ENCODE results near the gene KCNE4. TPM values are rescaled to one million over a fixed set of nuclear protein-coding genes. Genes with fewer than 3 reads are reported as not detected.

Gene KCNE4
- total RNA-seq, 4 donors from 2014 or later: 8.2 to 12.2 (median 8.7) TPM

DNA sequence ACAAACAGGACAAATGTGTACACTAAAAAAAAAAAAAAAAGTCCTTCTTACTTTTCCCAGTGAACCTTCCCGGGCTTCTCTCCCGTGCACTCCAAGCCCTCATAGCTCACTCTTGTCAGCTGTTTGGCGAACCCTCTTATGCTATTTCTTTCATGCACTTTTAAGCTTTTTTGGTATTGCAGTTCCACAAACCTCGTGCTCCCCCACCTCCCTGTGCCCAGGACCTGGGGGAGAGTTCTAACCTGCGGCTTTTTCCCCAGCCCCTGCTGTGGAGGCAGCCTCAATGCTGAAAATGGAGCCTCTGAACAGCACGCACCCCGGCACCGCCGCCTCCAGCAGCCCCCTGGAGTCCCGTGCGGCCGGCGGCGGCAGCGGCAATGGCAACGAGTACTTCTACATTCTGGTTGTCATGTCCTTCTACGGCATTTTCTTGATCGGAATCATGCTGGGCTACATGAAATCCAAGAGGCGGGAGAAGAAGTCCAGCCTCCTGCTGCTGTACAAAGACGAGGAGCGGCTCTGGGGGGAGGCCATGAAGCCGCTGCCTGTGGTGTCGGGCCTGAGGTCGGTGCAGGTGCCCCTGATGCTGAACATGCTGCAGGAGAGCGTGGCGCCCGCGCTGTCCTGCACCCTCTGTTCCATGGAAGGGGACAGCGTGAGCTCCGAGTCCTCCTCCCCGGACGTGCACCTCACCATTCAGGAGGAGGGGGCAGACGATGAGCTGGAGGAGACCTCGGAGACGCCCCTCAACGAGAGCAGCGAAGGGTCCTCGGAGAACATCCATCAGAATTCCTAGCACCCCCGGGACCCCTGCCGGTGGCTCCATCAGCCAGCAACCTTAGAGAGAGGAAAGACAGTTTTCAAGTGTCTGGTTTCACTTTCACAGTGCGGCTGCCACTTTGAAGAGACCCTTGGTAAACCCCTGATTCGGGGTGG, 826 bp downstream of the KCNE4 start:
- WGBS, 2 donors: 49 to 58% methylated on average over 34 to 41 of the region's 42 CpGs
- H3K4me1 ChIP-seq: peaks cover 0 to 61% (median 17%) of the 10 kb centered on the region in 4 donors
- TF ChIP-seq EP300 (IDR thresholded peaks at IDR 0.05) (no peak), POLR2A (IDR thresholded peaks at IDR 0.05) (no peak)
- TF ChIP-seq, protein P1, sequence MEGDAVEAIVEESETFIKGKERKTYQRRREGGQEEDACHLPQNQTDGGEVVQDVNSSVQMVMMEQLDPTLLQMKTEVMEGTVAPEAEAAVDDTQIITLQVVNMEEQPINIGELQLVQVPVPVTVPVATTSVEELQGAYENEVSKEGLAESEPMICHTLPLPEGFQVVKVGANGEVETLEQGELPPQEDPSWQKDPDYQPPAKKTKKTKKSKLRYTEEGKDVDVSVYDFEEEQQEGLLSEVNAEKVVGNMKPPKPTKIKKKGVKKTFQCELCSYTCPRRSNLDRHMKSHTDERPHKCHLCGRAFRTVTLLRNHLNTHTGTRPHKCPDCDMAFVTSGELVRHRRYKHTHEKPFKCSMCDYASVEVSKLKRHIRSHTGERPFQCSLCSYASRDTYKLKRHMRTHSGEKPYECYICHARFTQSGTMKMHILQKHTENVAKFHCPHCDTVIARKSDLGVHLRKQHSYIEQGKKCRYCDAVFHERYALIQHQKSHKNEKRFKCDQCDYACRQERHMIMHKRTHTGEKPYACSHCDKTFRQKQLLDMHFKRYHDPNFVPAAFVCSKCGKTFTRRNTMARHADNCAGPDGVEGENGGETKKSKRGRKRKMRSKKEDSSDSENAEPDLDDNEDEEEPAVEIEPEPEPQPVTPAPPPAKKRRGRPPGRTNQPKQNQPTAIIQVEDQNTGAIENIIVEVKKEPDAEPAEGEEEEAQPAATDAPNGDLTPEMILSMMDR (IDR thresholded peaks at IDR 0.05): no peak
- peak overlapping the region; percentile 28 to 54 (median 40) for H3K4me3 ChIP-seq
- no peaks in the 10 kb centered on the region for H3K27me3 ChIP-seq
- peak overlapping the region; percentile 67 to 92 (median 76) for H3K27ac ChIP-seq
- H3K9me3 ChIP-seq: no peaks in the 10 kb centered on the region
- DNase-seq (ENCODE audit: low spot score in 2 of 2): no peak
- H3K36me3 ChIP-seq: no peaks in the 10 kb centered on the region

GRCh38 chr2:223053484-223054192, 1.6 kb downstream of the KCNE4 start:
- Histone ChIP-seq H3K27me3 (no peaks in the 10 kb centered on the region), H3K36me3 (no peaks in the 10 kb centered on the region), H3K9me3 (no peaks in the 10 kb centered on the region), H3K4me1 (peaks cover 0 to 64% (median 17%) of the 10 kb centered on the region in 4 donors), H3K4me3 (peak overlapping the region; percentile 28 to 54 (median 40)), H3K27ac (peak overlapping the region; percentile 67 to 92 (median 76))
- TF ChIP-seq EP300 (IDR thresholded peaks at IDR 0.05) (peak in 1 of 2 donors; percentile 41), POLR2A (IDR thresholded peaks at IDR 0.05) (no peak)
- DNase-seq (ENCODE audit: low spot score in 2 of 2): no peak
- WGBS, 2 donors: 55 to 59% methylated on average over 14 of the region's 14 CpGs

DNA sequence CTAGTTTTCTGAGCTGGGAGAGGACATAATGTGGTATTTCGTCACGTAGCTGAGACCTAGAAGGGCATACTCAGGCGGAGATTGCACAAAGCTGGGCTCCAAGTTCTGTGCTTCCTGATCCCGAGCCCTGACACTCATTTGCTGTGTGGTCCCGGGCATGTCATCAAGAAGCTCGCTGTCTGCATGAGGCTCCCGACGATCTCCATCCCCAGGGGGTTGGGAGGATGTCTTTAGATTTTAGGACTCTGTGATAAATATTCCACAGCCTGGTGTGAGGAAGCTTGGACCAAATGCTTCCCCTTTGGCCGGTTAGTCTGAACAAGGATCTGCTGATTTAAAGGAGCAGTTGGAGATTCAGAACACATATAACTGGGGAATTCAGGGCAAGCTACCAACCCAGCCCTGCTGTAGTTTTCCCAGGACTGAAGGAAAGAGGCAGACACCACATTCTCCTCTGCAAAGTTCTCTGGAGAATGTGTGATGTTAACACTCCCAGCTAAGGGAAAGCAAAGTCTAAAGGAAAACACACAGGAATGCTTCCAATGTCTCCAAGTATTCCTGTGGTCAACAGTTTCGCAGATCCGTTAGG, 2.3 kb downstream of the KCNE4 start:
- Histone ChIP-seq H3K27ac (peak overlapping the region; percentile 67 to 92 (median 76)), H3K4me1 (peaks cover 0 to 64% (median 17%) of the 10 kb centered on the region in 4 donors), H3K27me3 (no peaks in the 10 kb centered on the region), H3K36me3 (no peaks in the 10 kb centered on the region), H3K9me3 (no peaks in the 10 kb centered on the region), H3K4me3 (peak overlapping the region in 3 of 4 donors; percentile 39 to 54 (median 41))
- peak; percentile 62 to 85 for DNase-seq (ENCODE audit: low spot score in 2 of 2)
- WGBS, 2 donors: 16 to 26% methylated on average over 11 of the region's 11 CpGs
- TF ChIP-seq, protein P1 (IDR thresholded peaks at IDR 0.05): no peak
- TF ChIP-seq EP300 (IDR thresholded peaks at IDR 0.05) (peak in 1 of 2 donors; percentile 77), POLR2A (IDR thresholded peaks at IDR 0.05) (peak in 1 of 2 donors; percentile 27)

DNA sequence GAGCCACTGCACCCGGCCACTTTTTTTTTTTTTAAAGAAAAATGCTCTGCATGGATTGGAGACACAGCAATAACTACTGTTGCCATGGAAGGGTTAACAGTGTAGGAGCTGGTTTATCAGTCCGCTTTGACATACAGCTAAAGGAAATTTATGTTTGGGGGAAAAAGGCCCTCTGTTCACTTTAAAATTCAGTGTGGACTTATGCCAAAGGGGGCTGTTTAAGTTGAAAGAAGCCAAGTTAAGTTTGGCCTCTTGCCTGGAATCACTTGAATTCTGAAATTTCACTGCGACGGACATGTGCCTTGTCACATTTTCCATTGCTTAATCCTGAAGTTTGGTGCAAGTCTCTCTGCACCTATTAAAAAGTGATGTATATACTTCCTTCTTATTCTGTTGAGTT, 3.1 kb downstream of the KCNE4 start:
- 13% methylated on average over 4 of the region's 4 CpGs for WGBS, 2 donors
- H3K36me3 ChIP-seq: no peaks in the 10 kb centered on the region

GRCh38 chr2:223055836-223056235, 3.8 kb downstream of the KCNE4 start:
- Histone ChIP-seq H3K9me3 (no peaks in the 10 kb centered on the region), H3K36me3 (no peaks in the 10 kb centered on the region), H3K4me1 (peaks cover 0 to 59% (median 17%) of the 10 kb centered on the region in 4 donors), H3K27me3 (no peaks in the 10 kb centered on the region), H3K27ac (peak overlapping the region; percentile 55 to 92 (median 76)), H3K4me3 (peak overlapping the region in 1 of 4 donors; percentile 3)
- WGBS, 2 donors: 27 to 36% methylated on average over 5 of the region's 5 CpGs
- DNase-seq (ENCODE audit: low spot score in 2 of 2): no peak
- TF ChIP-seq, protein P1 (IDR thresholded peaks at IDR 0.05): no peak
- TF ChIP-seq EP300 (IDR thresholded peaks at IDR 0.05) (no peak), POLR2A (IDR thresholded peaks at IDR 0.05) (no peak)

More for the DNA sequence above, 3.1 kb downstream of the KCNE4 start:
- DNase-seq (ENCODE audit: low spot score in 2 of 2): peak in 1 of 2 donors; percentile 59
- Histone ChIP-seq H3K27me3 (no peaks in the 10 kb centered on the region), H3K9me3 (no peaks in the 10 kb centered on the region), H3K4me1 (peaks cover 0 to 64% (median 17%) of the 10 kb centered on the region in 4 donors), H3K4me3 (no peak overlapping the region), H3K27ac (peak overlapping the region; percentile 67 to 92 (median 76))
- peak in 1 of 2 donors; percentile 82 for TF ChIP-seq EP300 (IDR thresholded peaks at IDR 0.05)
- TF ChIP-seq, protein P1 (IDR thresholded peaks at IDR 0.05): no peak
